NCI-H187 treated with DMSO at 0.1 percent for 48 hours (cell line): ENCODE data around the gene TRIM49.
"Not testable (repeated sequence)": the region's sequence is repeated elsewhere in the genome, so short reads cannot be mapped to it uniquely, and the experiment has no call there.

Source experiments
- DNase-seq: peaks from one replicate; lab custom pipeline; 2025; lab: John Stamatoyannopoulos, UW

TRIM49 gene, protein sequence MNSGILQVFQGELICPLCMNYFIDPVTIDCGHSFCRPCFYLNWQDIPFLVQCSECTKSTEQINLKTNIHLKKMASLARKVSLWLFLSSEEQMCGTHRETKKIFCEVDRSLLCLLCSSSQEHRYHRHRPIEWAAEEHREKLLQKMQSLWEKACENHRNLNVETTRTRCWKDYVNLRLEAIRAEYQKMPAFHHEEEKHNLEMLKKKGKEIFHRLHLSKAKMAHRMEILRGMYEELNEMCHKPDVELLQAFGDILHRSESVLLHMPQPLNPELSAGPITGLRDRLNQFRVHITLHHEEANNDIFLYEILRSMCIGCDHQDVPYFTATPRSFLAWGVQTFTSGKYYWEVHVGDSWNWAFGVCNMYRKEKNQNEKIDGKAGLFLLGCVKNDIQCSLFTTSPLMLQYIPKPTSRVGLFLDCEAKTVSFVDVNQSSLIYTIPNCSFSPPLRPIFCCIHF

DNA sequence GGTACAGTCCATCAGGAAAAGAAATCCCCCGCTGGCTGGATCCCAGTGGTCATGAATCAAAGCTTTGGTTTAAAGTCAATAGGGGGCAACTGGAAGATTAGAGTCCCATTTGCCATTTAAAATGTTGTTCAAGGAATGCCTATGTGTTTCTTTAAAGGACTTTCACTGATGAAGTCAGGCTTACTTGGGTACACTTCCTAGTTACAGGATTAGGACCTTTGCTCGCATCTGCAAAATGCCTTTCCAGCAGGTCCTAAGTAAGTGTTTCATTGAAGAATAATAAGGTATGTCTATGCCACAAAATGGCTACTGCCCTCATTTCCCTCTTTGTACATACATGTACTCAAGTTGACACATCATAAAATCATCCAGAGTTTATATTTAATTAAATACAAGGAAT, at the start of gene TRIM49:
Gene TRIM49, minus strand, starts transcription at position 101 of the 400 bp plus-strand sequence. CDS start 4,106 bp downstream, outside the sequence.
- not testable (repeated sequence) for DNase-seq

DNA sequence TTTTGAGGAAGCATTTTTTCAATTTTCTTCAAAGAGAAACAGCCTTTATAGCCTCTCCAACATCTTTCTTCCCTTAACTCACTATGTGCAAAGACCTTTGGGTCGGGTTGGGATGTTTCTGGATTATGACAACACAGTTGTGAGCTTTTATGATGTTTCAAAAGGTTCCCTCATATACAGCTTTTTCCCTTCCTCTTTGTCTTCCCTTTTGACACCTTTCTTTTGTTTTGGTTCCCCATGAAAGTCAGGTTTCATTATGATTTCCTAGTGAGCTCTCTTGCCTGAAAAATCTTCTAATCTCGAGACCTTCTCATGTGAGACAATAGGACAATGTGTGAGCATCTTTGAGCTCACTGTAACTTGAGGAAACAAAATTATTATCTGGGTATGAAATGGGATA, 18.3 kb upstream of the TRIM49 start:
- DNase-seq, result not testable (repeated sequence)

DNA sequence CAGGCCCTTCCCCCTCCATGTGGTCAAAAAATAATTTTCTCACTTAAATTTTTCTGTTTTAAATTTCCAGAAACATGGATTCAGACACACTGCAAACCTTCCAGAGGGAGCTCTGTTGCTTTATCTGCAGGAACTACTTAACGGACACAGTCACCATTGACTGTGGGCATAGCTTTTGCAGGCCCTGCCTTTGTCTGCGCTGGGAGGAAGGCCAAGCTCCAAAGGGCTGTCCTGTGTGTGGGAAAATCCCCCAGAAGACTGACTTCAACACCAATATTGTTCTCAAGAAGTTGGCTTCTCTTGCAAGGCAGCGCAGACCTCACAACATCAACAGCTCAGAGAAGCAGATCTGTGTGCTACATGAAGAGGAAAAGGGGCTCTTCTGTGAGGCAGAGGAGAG, 11.6 kb upstream of the TRIM49 start:
- not testable (repeated sequence) for DNase-seq

DNA sequence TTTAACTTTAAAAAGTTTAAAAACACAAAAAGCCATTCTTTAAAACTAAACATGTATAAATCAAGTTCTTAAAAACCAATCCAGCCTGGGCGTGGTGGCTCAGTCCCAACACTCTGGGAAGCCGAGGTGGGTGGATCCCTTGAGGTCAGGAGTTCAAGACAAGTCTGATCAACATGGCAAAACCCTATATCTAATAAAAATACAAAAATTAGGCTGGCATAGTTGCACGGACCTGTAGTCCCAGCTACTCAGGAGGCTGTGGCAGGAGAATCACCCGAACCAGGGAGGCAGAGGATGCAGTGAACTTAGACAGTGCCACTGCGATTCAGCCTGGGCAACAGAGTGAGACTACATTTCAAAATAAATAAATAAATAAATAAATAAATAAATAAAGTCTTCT, 5.2 kb upstream of the TRIM49 start:
- DNase-seq, result not testable (repeated sequence)

DNA sequence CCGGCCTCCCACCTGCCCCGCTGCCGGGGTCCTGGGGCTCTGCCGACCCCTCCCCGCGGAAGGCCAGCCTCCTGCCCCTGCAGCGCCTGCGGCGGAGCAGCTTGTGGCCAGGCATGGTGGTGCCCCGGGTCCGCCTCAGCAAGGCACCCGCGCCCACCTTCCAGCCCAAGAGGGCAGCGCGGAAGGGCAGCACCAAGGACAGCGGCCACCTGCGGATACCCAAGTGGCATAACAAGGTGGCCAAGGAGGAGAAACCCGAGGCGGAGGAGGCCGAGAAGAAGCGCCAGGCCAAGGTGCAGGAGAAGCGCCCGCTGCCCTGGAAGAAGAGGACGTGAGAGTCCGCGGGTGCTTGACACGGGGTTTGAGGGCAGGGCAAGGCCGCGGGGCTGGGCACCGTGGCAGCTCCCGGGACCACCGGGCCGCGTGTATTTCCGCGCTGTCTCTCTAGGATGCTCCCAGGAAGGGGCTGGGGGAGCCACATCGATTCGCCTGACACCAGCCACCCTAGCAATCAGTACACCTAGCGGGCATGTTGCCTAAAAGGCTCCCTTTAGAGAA, 20.8 kb downstream of the TRIM49 start:
- DNase-seq, result not testable (repeated sequence)

DNA sequence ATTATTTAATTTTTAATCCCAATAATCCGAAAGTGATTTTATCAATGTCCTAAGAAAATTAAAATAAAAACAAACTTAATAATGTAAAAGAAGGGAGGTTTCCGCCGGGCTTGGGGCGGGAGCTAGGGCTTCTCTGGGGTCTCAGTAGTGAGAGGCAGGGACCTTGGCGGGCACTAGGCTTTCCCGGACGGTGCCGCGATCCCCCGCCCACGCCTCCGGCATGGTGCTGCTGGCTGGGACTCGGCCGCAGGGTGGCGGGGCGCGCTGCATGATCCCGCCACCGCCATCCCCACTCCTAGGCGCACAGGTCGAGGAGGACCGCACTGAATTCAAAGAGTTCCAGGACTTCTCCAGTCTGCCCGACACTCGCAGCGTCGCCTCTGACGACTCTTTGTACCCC, 22.6 kb downstream of the TRIM49 start:
- DNase-seq, result not testable (repeated sequence)

DNA sequence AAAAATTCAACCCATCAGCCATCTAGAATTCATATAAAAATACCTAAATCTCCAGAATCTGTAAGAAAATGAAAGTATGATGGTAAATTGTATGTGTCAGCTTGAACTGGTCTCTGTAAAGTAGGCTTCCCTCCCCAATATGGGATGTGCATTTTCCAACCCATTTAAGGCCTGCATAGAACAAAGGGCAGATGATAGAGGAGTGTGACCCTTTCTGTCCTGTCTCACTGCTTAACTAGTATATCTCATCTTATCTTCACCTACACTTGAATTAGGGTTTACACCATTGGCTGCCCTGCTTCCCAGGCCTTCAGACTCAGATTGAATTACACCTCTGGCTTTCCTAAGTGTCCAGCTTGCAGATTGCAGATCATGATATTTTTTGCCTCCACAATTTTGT, 57.6 kb downstream of the TRIM49 start:
- DNase-seq, result not testable (repeated sequence)
